Coronary artery (tissue), 2 donors: ENCODE measurements around the gene MCEMP1.

Source experiments
- DNase-seq: peaks from one replicate; pipeline ENCODE4 v3.0.0-alpha.2; 2017; ENCODE audit warnings: low spot score
- H3K27ac ChIP-seq, 2 donors: fragments of 200-600 bp; sonication (generic); one replicate each; pipeline ENCODE4 v1.5.1; 2016 to 2019
- H3K4me3 ChIP-seq: fragments of 200-600 bp; sonication (generic); 2 replicates; pipeline ENCODE4 v1.5.1; 2016; ENCODE audit warnings: mild to moderate bottlenecking, moderate library complexity
- TF ChIP-seq, protein P1 (sequence below): fragments of 200-600 bp; sonication (generic); IDR thresholded peaks from one replicate; pipeline ENCODE4 v1.5.1; 2019; ENCODE audit warnings: antibody characterized with exemption

Gene MCEMP1

DNA sequence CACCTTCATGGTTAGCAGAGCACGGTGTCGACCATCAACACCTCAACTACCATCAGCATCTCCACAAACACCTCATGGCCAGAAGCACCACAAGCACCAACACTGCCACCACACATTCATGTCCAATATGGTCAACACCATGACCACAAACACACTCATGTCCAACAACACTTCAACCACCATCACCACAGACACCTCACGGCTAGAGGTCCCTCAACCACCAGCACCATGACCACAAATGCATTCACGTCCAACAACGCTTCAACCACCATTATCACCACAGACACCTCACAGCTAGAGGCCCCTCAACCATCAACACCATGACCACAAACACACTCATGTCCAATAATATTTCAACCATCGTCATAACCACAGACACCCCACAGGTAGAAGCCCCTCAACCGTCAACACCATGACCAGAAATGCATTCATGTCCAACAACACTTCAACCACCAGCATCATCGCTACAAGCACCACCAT, 13.9 kb downstream of the MCEMP1 start:
- TF ChIP-seq, protein P1, sequence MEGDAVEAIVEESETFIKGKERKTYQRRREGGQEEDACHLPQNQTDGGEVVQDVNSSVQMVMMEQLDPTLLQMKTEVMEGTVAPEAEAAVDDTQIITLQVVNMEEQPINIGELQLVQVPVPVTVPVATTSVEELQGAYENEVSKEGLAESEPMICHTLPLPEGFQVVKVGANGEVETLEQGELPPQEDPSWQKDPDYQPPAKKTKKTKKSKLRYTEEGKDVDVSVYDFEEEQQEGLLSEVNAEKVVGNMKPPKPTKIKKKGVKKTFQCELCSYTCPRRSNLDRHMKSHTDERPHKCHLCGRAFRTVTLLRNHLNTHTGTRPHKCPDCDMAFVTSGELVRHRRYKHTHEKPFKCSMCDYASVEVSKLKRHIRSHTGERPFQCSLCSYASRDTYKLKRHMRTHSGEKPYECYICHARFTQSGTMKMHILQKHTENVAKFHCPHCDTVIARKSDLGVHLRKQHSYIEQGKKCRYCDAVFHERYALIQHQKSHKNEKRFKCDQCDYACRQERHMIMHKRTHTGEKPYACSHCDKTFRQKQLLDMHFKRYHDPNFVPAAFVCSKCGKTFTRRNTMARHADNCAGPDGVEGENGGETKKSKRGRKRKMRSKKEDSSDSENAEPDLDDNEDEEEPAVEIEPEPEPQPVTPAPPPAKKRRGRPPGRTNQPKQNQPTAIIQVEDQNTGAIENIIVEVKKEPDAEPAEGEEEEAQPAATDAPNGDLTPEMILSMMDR: no peak
- no peak overlapping the region for H3K27ac ChIP-seq
- no peak for DNase-seq
- H3K4me3 ChIP-seq: no peak overlapping the region

DNA sequence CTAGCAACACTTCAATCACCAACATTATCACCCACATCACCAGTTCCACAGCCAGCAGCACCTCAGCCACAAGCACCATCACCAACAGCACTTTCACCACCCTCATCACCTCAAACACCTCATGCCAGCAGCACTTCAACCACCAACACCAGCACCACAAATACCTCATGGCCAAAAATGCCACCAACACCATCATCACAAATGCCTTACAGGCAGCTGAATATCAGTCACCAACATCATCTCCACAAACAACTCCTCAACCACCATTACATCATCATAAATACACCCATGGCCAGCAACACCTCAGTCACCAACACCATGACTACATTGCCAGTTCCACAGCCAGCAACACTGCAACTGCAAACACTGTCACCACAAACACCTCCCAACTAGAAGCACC, 14.6 kb downstream of the MCEMP1 start:
- TF ChIP-seq, protein P1: no peak
- no peak for DNase-seq
- Histone ChIP-seq H3K4me3 (no peak overlapping the region), H3K27ac (no peak overlapping the region)

DNA sequence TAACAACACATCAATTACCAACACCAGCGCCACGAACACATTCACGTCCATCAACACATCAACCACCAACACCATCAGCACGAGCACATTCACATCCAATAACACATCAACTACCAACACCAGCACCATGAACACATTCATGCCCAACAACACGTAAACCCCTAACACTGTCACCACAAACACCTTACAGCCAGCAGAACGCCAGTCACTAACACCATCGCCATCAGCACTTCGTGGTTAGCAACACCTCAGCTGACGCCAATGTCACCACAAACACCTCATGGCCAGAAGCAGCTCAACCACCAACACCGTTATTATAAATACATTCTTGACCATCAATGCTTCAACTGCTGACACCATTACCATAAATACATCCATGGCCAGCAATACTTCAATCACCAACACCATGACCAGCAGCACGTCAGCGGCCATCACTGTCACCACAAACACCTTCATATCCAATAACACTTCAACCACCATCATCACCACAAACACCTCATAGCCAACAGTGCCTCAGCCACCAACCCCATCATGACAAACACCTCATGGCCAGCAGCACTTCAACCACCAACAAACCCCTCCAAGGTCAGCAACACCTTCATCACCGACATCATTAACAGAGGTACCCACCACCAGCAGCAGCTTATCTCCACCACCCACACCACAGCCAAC, 15.7 kb downstream of the MCEMP1 start:
- Histone ChIP-seq H3K4me3 (no peak overlapping the region), H3K27ac (no peak overlapping the region)
- TF ChIP-seq, protein P1: no peak
- DNase-seq: no peak

DNA sequence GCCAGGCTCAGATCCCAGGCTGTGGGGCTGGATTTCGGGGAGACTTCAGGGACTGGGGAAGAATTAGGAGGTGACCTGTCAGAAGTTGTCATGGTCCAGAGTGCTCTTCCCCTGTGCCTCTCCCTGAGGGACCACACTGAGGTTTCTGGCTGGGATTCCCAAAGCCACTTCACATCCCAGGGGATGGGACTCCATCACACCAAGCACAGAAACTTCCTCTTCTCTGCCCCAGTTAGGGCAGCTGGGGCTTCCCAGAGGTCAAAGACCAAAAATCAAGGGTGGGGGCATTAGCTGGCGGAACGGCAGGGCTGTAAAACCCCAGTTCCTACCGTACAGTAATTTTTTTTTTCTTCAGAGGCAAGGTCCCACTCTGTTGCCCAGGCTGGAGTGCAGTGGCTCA, 17.6 kb downstream of the MCEMP1 start:
- no peak for DNase-seq
- no peak overlapping the region for H3K27ac ChIP-seq
- TF ChIP-seq, protein P1: no peak
- H3K4me3 ChIP-seq: no peak overlapping the region

DNA sequence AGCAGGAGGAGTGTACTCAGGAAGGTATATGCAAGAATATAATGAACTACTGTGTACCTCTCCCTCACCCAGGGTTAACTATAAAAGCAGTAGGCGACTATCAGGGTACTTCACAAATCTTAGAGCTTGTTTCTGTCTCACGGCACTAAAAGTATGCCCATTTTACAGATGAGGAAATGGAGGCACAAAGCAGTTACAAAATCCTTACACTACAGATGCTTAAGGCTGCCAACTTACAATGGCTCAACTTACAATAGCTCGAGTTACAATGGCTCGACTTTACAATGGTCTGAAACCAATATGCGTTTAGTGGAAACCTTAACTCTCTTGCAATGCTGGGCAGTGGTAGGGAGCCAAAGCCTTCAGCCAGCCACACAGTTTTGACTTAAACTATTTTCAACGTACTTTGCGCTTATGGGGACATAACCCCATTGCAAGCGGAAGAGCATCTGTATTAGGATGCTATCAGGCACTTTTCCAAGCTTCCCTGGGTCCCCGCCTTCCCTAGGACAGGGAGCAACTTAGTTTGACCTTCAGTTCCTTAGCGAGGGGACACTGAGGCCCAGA, 20.9 kb downstream of the MCEMP1 start:
- TF ChIP-seq, protein P1: no peak
- no peak overlapping the region for H3K4me3 ChIP-seq
- no peak for DNase-seq
- no peak overlapping the region for H3K27ac ChIP-seq

DNA sequence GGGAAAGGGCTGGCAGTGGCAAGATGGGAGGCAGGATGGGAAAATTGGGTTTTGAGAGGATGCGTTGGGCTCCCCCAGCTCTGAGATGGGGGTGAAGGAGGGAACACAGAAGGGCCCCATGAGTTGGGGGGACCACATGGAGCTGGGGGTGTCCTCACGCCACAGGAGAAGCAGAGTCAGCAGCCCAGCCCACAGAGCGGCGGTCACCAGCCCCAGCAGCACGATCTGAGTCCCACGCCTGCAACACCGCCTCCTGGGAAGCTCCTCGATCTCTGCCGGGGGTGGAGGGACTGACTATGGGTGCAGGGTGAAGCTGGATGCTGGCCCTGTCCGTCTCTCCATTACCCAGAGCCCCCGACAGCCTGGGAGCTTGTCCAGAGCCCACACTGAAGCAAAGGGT, 21.7 kb downstream of the MCEMP1 start:
- TF ChIP-seq, protein P1: no peak
- Histone ChIP-seq H3K4me3 (no peak overlapping the region), H3K27ac (no peak overlapping the region)
- DNase-seq: no peak

DNA sequence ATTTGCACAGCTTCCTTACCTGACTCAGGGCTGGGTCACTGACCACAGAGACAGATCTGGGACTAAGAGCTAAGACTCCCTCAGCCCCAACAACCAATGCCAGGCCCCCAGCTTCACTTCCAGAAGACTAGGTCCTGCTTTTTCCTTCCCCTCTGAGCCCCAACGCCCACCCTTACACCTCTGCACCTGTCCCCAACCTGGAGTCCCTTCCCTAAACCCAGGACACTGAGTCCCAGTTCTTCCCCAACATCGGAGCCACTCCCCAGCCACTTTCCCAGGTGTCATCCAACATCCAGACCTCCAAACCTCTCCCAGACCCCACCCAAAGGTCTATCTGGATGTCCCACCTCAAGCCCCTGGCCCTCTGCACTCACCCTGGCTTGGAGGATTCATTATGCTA, 22.1 kb downstream of the MCEMP1 start:
- TF ChIP-seq, protein P1: no peak
- H3K4me3 ChIP-seq: no peak overlapping the region
- DNase-seq: no peak
- no peak overlapping the region for H3K27ac ChIP-seq
